Kidney epithelial cell (primary cell): ENCODE results near the gene PIP4P1. TPM values are rescaled to one million over a fixed set of nuclear protein-coding genes. Genes with fewer than 3 reads are reported as not detected.
A peak's percentile ranks its signal among the peaks of the same experiment; 100 is the strongest.

ENCODE experiments used
- DNase-seq: peaks from one replicate; pipeline ENCODE4 v3.0.0-alpha.2; 2010; ENCODE audit warnings: low read depth
- H3K27me3 ChIP-seq: 2 replicates; pipeline ENCODE4 v1.6.0; 2011; ENCODE audit warnings: low read length; ENCODE audit not compliant: control insufficient read depth, insufficient read depth
- H3K36me3 ChIP-seq: 2 replicates; pipeline ENCODE4 v1.5.1; 2011; ENCODE audit warnings: low read length; ENCODE audit not compliant: control insufficient read depth, insufficient read depth
- H3K4me3 ChIP-seq: 2 replicates; pipeline ENCODE4 v1.5.1; 2011; ENCODE audit warnings: low read depth, mild to moderate bottlenecking, control low read depth, low read length
- CTCF ChIP-seq: IDR thresholded peaks from 2 replicates; pipeline ENCODE4 v1.5.1; 2011; ENCODE audit warnings: mild to moderate bottlenecking, moderate library complexity, low read length, control low read depth, inconsistent platforms; ENCODE audit not compliant: insufficient read depth, poor library complexity, severe bottlenecking
- total RNA-seq: library from RNA; depleted of rRNA; stranded (reverse); fragments of >200 nt; gene quantifications from 2 replicates; pipeline ENCODE4 v1.2.3, GENCODE V29; 2015

PIP4P1 gene
- total RNA-seq, 1 donor from 2014 or later, result 25.1 TPM

- Histone ChIP-seq H3K27me3 (no peaks in the 10 kb centered on the region), H3K36me3 (no peaks in the 10 kb centered on the region), H3K4me3 (peak overlapping the region; percentile 86)
- DNase-seq, result no peak
- no peak for TF ChIP-seq CTCF
Measured at GRCh38 chr14:20469890-20470602, 8.8 kb upstream of the PIP4P1 start.

DNA sequence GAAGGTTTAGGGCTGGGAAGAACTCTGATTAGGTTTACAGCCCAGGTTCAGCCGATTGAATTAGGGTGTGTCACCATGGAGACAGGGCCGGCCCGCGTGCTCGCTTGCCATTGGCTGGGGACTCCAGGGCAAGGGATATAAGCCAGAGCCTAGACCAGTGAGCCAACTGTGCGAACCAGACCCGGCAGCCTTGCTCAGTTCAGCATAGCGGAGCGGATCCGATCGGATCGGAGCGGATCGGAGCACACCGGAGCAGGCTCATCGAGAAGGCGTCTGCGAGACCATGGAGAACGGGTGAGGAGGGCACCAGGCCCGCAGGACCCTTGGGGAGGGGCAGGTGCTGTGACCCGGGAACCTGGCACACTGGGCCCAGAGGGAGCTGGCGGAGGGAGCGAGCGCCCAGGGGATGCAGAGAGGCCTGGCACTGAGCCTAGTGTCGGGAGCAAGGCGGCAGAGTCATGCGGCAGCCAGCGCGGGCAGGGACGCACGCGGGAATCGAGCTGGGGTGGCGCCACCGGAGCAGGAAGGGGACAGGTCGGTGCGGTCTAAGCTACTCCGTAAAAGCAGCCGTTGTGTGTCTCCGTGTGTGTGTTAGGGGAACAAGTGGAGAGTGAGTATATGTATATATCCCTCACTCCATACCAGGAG, 8.1 kb upstream of the PIP4P1 start, which contains the start of gene PNP:
Gene PNP (plus strand): TSS at position 165 of the 648 bp plus-strand sequence. CDS start 119 bp downstream, at position 284.
- TF ChIP-seq CTCF, result no peak
- DNase-seq, result no peak
- Histone ChIP-seq H3K36me3 (no peaks in the 10 kb centered on the region), H3K27me3 (no peaks in the 10 kb centered on the region), H3K4me3 (peak within 1 kb of the TSS; percentile 86)

DNA sequence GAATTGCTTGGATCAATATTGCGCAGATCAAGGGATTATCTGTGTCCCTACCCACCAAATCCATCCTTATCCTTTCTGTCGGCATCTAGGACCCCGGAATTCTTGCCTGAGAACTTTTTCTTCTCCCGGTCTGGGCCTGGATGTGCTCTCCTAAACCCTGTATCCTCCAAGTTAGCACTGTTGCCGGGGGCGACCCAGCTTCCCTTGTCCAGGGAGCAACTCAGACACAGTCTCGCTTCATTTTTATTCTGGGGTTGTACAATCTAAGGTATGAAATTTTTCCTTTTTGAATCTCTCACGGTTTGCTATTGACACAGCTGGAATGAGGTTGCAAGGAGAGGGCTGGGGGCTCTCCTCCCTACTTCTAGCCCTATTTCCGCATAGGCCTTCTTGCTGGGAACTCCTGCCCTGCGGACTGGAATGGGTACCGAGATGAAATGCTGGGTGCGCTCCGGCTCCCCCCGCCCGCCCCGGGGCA, 7.6 kb upstream of the PIP4P1 start:
- no peaks in the 10 kb centered on the region for H3K27me3 ChIP-seq
- DNase-seq, result no peak
- TF ChIP-seq CTCF, result no peak
- H3K4me3 ChIP-seq, result peak overlapping the region; percentile 86
- H3K36me3 ChIP-seq, result no peaks in the 10 kb centered on the region

GRCh38 chr14:20460458-20461224, 593 bp downstream of the PIP4P1 start:
- peak overlapping the region; percentile 83 for H3K4me3 ChIP-seq
- TF ChIP-seq CTCF, result no peak
- H3K27me3 ChIP-seq, result no peaks in the 10 kb centered on the region
- no peak for DNase-seq
- peaks cover 2% of the 10 kb centered on the region for H3K36me3 ChIP-seq

- no peak overlapping the region for H3K4me3 ChIP-seq
- no peaks in the 10 kb centered on the region for H3K27me3 ChIP-seq
- no peak for DNase-seq
- TF ChIP-seq CTCF, result no peak
- H3K36me3 ChIP-seq, result peaks cover 2% of the 10 kb centered on the region
Measured at GRCh38 chr14:20458031-20458789, 3.0 kb downstream of the PIP4P1 start.
